Panc1 (cell line): ENCODE data around the gene TULP4. TPM values are rescaled to one million over a fixed set of nuclear protein-coding genes. Genes with fewer than 3 reads are reported as not detected.

Experiments
- ATAC-seq: fragments of 200-7000 bp; cut with Tn5 transposase; 2 replicates; pipeline ENCODE4 v1.9.1; 2020; ENCODE audit warnings: mild to moderate bottlenecking, moderate library complexity
- BruUV-seq: library from RNA; stranded (reverse); fragments of 400-500 nt; replicated peaks from 2 replicates; lab custom pipeline; 2021; lab: Mats Ljungman, UMichigan
- CTCF ChIA-PET: fragments of 300-600 bp; sonication (Branson Sonifier 250); formaldehyde crosslinking; loops from one replicate; lab custom pipeline; 2022; ENCODE audit warnings: antibody characterized with exemption; lab: Charles Lee
- POLR2A ChIA-PET: fragments of 300-600 bp; sonication (Branson Sonifier 250); formaldehyde crosslinking; loops from one replicate; lab custom pipeline; 2022; ENCODE audit warnings: antibody characterized with exemption; lab: Charles Lee
- DNase-seq: peaks from one replicate; pipeline ENCODE4 v3.0.0-alpha.2; 2010; ENCODE audit warnings: low read depth, low spot score
- H3K27ac ChIP-seq: 2 replicates; pipeline ENCODE4 v1.5.1; 2011; ENCODE audit warnings: mild to moderate bottlenecking, low read length, inconsistent platforms
- H3K27me3 ChIP-seq: fragments of 200-500 bp; sonication (Bioruptor generic); 2 replicates; pipeline ENCODE4 v1.6.0; 2014; ENCODE audit warnings: low read length, inconsistent platforms; ENCODE audit not compliant: control insufficient read depth, insufficient read depth
- H3K36me3 ChIP-seq: fragments of 200-500 bp; sonication (Bioruptor generic); 2 replicates; pipeline ENCODE4 v1.5.1; 2014; ENCODE audit warnings: inconsistent platforms, mild to moderate bottlenecking, low read length, moderate library complexity; ENCODE audit not compliant: control insufficient read depth, insufficient read depth
- H3K4me1 ChIP-seq: 2 replicates; pipeline ENCODE4 v1.5.1; 2011; ENCODE audit warnings: inconsistent platforms, mild to moderate bottlenecking, low read length, moderate library complexity; ENCODE audit not compliant: control insufficient read depth, insufficient read depth
- H3K4me3 ChIP-seq, 2 experiments: 2 replicates each; pipeline ENCODE4 v1.5.1; 2011 to 2012; ENCODE audit warnings: low read depth in 2 of 2, low read length in 2 of 2, mild to moderate bottlenecking in 2 of 2, inconsistent platforms in 1 of 2, moderate library complexity in 1 of 2
- H3K9me3 ChIP-seq: fragments of 200-500 bp; sonication (Bioruptor generic); 2 replicates; pipeline ENCODE4 v1.5.1; 2014; ENCODE audit warnings: low read depth, mild to moderate bottlenecking, inconsistent platforms, low read length, moderate library complexity; ENCODE audit not compliant: control insufficient read depth, insufficient read depth
- POLR2AphosphoS5 ChIP-seq: IDR thresholded peaks from 2 replicates; pipeline ENCODE4 v1.6.1; 2012; ENCODE audit warnings: mild to moderate bottlenecking, low read depth, low read length, moderate library complexity
- SIN3A ChIP-seq: IDR thresholded peaks from 2 replicates; pipeline ENCODE4 v1.6.1; 2012; ENCODE audit warnings: low read depth, mild to moderate bottlenecking, low read length, moderate library complexity, borderline replicate concordance; ENCODE audit not compliant: insufficient read depth
- TCF7L2 ChIP-seq: IDR thresholded peaks from 2 replicates; pipeline ENCODE4 v1.6.1; 2011; ENCODE audit warnings: mild to moderate bottlenecking, low read depth, low read length, inconsistent platforms
- in situ Hi-C: cut with HindIII; loops from 2 replicates; pipeline ENCODE4 v1.10.0; 2016; ENCODE audit warnings: low sequenced_read_pairs, low pct_unique_long_range_greater_than_20kb
- intact Hi-C: fragments of 100-400 bp; cut with micrococcal nuclease; formaldehyde crosslinking; loops from one replicate; pipeline ENCODE4 v1.10.0; 2022; ENCODE audit not compliant: unreplicated experiment
- total RNA-seq: library from RNA; stranded (reverse); gene quantifications from one replicate; pipeline ENCODE4 v1.2.1, GENCODE V29; 2021; ENCODE audit not compliant: unreplicated experiment
- TF ChIP-seq, protein P1 (sequence below): fragments of 450-650 bp; IDR thresholded peaks from 2 replicates; pipeline ENCODE4 v1.5.1; 2017; ENCODE audit warnings: mild to moderate bottlenecking
- TF ChIP-seq, protein P2 (sequence below), 2 experiments: IDR thresholded peaks; 2 replicates each; pipeline ENCODE4 v1.6.1; 2011 to 2012; ENCODE audit warnings: low read depth in 2 of 2, control low read depth in 1 of 2, low read length in 1 of 2, mild to moderate bottlenecking in 1 of 2, moderate library complexity in 1 of 2; ENCODE audit not compliant: insufficient read depth in 1 of 2

Gene TULP4
- total RNA-seq, 1 experiment from 2014 or later = 105 TPM

DNA sequence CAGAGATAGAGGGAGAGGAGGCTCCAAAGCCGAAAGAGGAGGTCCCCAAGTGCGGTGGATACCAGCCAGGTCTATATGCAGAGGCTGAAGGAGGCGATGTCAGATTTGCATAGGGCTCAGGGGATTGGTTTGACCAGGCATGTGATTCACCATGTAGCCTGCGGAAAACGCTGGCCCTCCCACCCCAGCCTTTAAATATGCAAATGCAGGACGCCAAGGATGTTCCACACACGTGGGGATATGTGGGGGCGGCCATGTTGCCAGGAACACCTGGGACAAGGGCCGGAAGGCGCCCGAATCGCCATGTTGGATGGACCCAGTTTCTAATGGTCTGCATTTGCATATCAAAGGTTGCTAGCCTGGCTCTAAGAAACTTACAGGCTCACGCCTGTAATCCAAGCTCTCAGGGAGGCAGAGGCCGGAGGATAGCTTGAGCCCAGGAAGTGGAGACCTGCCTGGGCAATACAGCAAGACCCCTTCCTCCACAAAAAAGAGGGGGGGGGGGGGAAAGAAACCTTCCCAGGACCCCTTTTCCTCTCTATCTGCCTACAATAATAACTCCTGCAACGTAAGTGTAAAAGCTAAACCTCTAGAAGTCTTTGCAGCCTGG, 110.5 kb downstream of the TULP4 start:
- ATAC-seq = no peak
- Histone ChIP-seq H3K9me3 (peaks cover 7% of the 10 kb centered on the region; the same call in 1 of the 2 replicates), H3K36me3 (no peaks in the 10 kb centered on the region), H3K4me1 (no peaks in the 10 kb centered on the region), H3K27ac (no peak overlapping the region), H3K27me3 (no peaks in the 10 kb centered on the region), H3K4me3 (no peak overlapping the region)
- in situ Hi-C loops (no loop called here), intact Hi-C loops (no loop called here)
- TF ChIP-seq, protein P1, sequence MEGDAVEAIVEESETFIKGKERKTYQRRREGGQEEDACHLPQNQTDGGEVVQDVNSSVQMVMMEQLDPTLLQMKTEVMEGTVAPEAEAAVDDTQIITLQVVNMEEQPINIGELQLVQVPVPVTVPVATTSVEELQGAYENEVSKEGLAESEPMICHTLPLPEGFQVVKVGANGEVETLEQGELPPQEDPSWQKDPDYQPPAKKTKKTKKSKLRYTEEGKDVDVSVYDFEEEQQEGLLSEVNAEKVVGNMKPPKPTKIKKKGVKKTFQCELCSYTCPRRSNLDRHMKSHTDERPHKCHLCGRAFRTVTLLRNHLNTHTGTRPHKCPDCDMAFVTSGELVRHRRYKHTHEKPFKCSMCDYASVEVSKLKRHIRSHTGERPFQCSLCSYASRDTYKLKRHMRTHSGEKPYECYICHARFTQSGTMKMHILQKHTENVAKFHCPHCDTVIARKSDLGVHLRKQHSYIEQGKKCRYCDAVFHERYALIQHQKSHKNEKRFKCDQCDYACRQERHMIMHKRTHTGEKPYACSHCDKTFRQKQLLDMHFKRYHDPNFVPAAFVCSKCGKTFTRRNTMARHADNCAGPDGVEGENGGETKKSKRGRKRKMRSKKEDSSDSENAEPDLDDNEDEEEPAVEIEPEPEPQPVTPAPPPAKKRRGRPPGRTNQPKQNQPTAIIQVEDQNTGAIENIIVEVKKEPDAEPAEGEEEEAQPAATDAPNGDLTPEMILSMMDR = no peak
- TF ChIP-seq TCF7L2 (no peak), SIN3A (no peak), POLR2AphosphoS5 (no peak)
- TF ChIP-seq, protein P2, sequence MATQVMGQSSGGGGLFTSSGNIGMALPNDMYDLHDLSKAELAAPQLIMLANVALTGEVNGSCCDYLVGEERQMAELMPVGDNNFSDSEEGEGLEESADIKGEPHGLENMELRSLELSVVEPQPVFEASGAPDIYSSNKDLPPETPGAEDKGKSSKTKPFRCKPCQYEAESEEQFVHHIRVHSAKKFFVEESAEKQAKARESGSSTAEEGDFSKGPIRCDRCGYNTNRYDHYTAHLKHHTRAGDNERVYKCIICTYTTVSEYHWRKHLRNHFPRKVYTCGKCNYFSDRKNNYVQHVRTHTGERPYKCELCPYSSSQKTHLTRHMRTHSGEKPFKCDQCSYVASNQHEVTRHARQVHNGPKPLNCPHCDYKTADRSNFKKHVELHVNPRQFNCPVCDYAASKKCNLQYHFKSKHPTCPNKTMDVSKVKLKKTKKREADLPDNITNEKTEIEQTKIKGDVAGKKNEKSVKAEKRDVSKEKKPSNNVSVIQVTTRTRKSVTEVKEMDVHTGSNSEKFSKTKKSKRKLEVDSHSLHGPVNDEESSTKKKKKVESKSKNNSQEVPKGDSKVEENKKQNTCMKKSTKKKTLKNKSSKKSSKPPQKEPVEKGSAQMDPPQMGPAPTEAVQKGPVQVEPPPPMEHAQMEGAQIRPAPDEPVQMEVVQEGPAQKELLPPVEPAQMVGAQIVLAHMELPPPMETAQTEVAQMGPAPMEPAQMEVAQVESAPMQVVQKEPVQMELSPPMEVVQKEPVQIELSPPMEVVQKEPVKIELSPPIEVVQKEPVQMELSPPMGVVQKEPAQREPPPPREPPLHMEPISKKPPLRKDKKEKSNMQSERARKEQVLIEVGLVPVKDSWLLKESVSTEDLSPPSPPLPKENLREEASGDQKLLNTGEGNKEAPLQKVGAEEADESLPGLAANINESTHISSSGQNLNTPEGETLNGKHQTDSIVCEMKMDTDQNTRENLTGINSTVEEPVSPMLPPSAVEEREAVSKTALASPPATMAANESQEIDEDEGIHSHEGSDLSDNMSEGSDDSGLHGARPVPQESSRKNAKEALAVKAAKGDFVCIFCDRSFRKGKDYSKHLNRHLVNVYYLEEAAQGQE (IDR thresholded peaks at IDR 0.05; ENCODE audit: insufficient read depth in 1 of 2, low read depth in 2 of 2, low read length in 1 of 2) = no peak
- POLR2A ChIA-PET = no interaction called here
- CTCF ChIA-PET = no interaction called here
- DNase-seq = no peak
- no TSS peak for BruUV-seq

DNA sequence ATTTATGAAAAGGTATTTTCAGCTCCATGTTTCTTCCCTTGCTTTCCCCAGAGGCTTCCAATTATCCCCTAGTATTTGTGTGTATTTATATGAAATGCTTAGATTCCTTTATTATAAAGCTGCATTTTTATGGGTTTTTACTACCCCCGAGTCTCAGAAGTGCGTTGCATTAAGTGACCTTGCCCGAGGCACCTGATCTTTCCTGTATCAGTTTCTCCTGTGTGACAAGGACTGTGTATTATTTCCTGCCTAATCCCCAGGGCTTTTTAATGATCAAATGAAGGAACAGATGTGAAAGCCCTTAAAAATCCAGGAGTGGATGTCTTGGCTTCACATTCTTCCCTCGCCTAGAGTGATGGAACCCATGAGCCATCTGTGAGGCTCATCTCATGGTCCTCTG, 118.8 kb downstream of the TULP4 start:
- Histone ChIP-seq H3K4me1 (no peaks in the 10 kb centered on the region), H3K36me3 (no peaks in the 10 kb centered on the region), H3K27me3 (no peaks in the 10 kb centered on the region), H3K27ac (no peak overlapping the region), H3K4me3 (no peak overlapping the region), H3K9me3 (no peaks in the 10 kb centered on the region)
- CTCF ChIA-PET = no interaction called here
- DNase-seq (no peak), ATAC-seq (no peak)
- in situ Hi-C loops = no loop called here
- TF ChIP-seq POLR2AphosphoS5 = no peak
- TF ChIP-seq, protein P2 (IDR thresholded peaks at IDR 0.05; ENCODE audit: insufficient read depth in 1 of 2, low read depth in 2 of 2, low read length in 1 of 2) = no peak
- no peak for TF ChIP-seq TCF7L2
- TF ChIP-seq, protein P1 = no peak
- TF ChIP-seq SIN3A = no peak
- intact Hi-C loops = no loop called here
- BruUV-seq = no TSS peak
- POLR2A ChIA-PET = no interaction called here
